ENCODE data around the gene RAB18. TPM values are rescaled to one million over a fixed set of nuclear protein-coding genes. Genes with fewer than 3 reads are reported as not detected.

The RAB18 gene
- total and polyA plus RNA-seq, 2 donors from 2014 or later, result 57.9 to 113 TPM

GRCh38 chr10:27537166-27537565 is 33.1 kb downstream of the RAB18 start:
- Histone ChIP-seq H3K4me1 (ENCODE audit: control insufficient read depth in 2 of 3, insufficient read depth in 2 of 3, low read depth in 1 of 3, low read length in 3 of 3) (no peaks in the 10 kb centered on the region), H3K36me3 (ENCODE audit: control insufficient read depth in 2 of 3, insufficient read depth in 3 of 3, low read length in 3 of 3) (peaks cover 2 to 37% (median 17%) of the 10 kb centered on the region in 3 donors), H3K4me3 (ENCODE audit: low read length in 3 of 3) (no peak overlapping the region), H3K27me3 (ENCODE audit: control insufficient read depth, insufficient read depth, low read length) (no peaks in the 10 kb centered on the region), H3K27ac (ENCODE audit: low read depth in 2 of 2, low read length in 2 of 2) (no peak overlapping the region), H3K9me3 (ENCODE audit: control insufficient read depth in 2 of 3, insufficient read depth in 1 of 3, low read length in 3 of 3) (no peaks in the 10 kb centered on the region), H3K9ac (ENCODE audit: low read length in 3 of 3) (no peak overlapping the region)
- TF ChIP-seq CTCF (IDR thresholded peaks at IDR 0.05; ENCODE audit: borderline replicate concordance, extremely low read depth, insufficient read depth), result no peak
- intact Hi-C loops (cut with DNase I), result no loop called here
- FAIRE-seq (no peak), DNase-seq (no peak)

GRCh38 chr10:27537787-27538186 is 33.7 kb downstream of the RAB18 start:
- no peaks in the 10 kb centered on the region for H3K9me3 ChIP-seq (ENCODE audit: control insufficient read depth in 2 of 3, insufficient read depth in 1 of 3, low read length in 3 of 3)
- H3K4me1 ChIP-seq (ENCODE audit: control insufficient read depth in 2 of 3, insufficient read depth in 2 of 3, low read depth in 1 of 3, low read length in 3 of 3), result no peaks in the 10 kb centered on the region
- H3K27me3 ChIP-seq (ENCODE audit: control insufficient read depth, insufficient read depth, low read length), result no peaks in the 10 kb centered on the region
- no peak overlapping the region for H3K4me3 ChIP-seq (ENCODE audit: low read length in 3 of 3)
- FAIRE-seq, result no peak
- H3K27ac ChIP-seq (ENCODE audit: low read depth in 2 of 2, low read length in 2 of 2), result no peak overlapping the region
- DNase-seq, result no peak
- H3K9ac ChIP-seq (ENCODE audit: low read length in 3 of 3), result no peak overlapping the region
- intact Hi-C loops (cut with DNase I), result no loop called here
- TF ChIP-seq CTCF (IDR thresholded peaks at IDR 0.05; ENCODE audit: borderline replicate concordance, extremely low read depth, insufficient read depth), result no peak
- peaks cover 2 to 37% (median 17%) of the 10 kb centered on the region in 3 donors for H3K36me3 ChIP-seq (ENCODE audit: control insufficient read depth in 2 of 3, insufficient read depth in 3 of 3, low read length in 3 of 3)

- Histone ChIP-seq H3K27ac (ENCODE audit: low read depth in 2 of 2, low read length in 2 of 2) (no peak overlapping the region), H3K4me3 (ENCODE audit: low read length in 3 of 3) (no peak overlapping the region), H3K4me1 (ENCODE audit: control insufficient read depth in 2 of 3, insufficient read depth in 2 of 3, low read depth in 1 of 3, low read length in 3 of 3) (no peaks in the 10 kb centered on the region), H3K27me3 (ENCODE audit: control insufficient read depth, insufficient read depth, low read length) (no peaks in the 10 kb centered on the region), H3K36me3 (ENCODE audit: control insufficient read depth in 2 of 3, insufficient read depth in 3 of 3, low read length in 3 of 3) (peaks cover 0 to 28% (median 7%) of the 10 kb centered on the region in 3 donors), H3K9me3 (ENCODE audit: control insufficient read depth in 2 of 3, insufficient read depth in 1 of 3, low read length in 3 of 3) (no peaks in the 10 kb centered on the region), H3K9ac (ENCODE audit: low read length in 3 of 3) (no peak overlapping the region)
- no peak for TF ChIP-seq CTCF (IDR thresholded peaks at IDR 0.05; ENCODE audit: borderline replicate concordance, extremely low read depth, insufficient read depth)
- DNase-seq (no peak), FAIRE-seq (no peak)
- intact Hi-C loops (cut with DNase I), result no loop called here
Measured at GRCh38 chr10:27540672-27541071, 36.6 kb downstream of the RAB18 start.
